GM19324 (cell line): ENCODE measurements around the gene MRPL38.
"Not testable (repeated sequence)": the region's sequence is repeated elsewhere in the genome, so short reads cannot be mapped to it uniquely, and the experiment has no call there.

Experiments
- ATAC-seq: cut with Tn5 transposase; IDR thresholded peaks from one replicate; pipeline ENCODE4 v1.9.1; 2021; ENCODE audit warnings: mild to moderate bottlenecking, moderate library complexity; ENCODE audit not compliant: unreplicated experiment, low FRiP score

MRPL38 gene

GRCh38 chr17:75877752-75878173 lies 26.9 kb downstream of the MRPL38 start:
- no peak for ATAC-seq

- ATAC-seq, result no peak
Measured at GRCh38 chr17:75876938-75877751, 27.5 kb downstream of the MRPL38 start.

GRCh38 chr17:75876190-75876937 lies 28.3 kb downstream of the MRPL38 start:
- no peak for ATAC-seq

GRCh38 chr17:75875940-75876189 lies 28.8 kb downstream of the MRPL38 start:
- ATAC-seq, result no peak

- ATAC-seq, result no peak
Measured at GRCh38 chr17:75875182-75875939, 29.3 kb downstream of the MRPL38 start.

- no peak for ATAC-seq
Measured at GRCh38 chr17:75874323-75875181, 30.1 kb downstream of the MRPL38 start.

GRCh38 chr17:75873587-75874322 lies 30.9 kb downstream of the MRPL38 start:
- no peak for ATAC-seq

GRCh38 chr17:75872434-75873351 lies 32.0 kb downstream of the MRPL38 start:
- no peak for ATAC-seq

GRCh38 chr17:75870228-75870627 lies 34.5 kb downstream of the MRPL38 start:
- not testable (repeated sequence) for ATAC-seq

GRCh38 chr17:75869282-75870141 lies 35.2 kb downstream of the MRPL38 start:
- no peak for ATAC-seq

- not testable (repeated sequence) for ATAC-seq
Measured at GRCh38 chr17:75868730-75869281, 35.9 kb downstream of the MRPL38 start.

- not testable (repeated sequence) for ATAC-seq
Measured at GRCh38 chr17:75865404-75866188, 39.1 kb downstream of the MRPL38 start.

- ATAC-seq, result not testable (repeated sequence)
Measured at GRCh38 chr17:75864887-75865286, 39.8 kb downstream of the MRPL38 start.

GRCh38 chr17:75864448-75864871 lies 40.2 kb downstream of the MRPL38 start:
- ATAC-seq, result peak; percentile 71

- ATAC-seq, result no peak
Measured at GRCh38 chr17:75861927-75862317, 42.8 kb downstream of the MRPL38 start.

GRCh38 chr17:75859358-75859757 lies 45.3 kb downstream of the MRPL38 start:
- ATAC-seq, result not testable (repeated sequence)
